GM12873 (cell line): ENCODE results near the gene ZNF346.
A peak's percentile ranks its signal among the peaks of the same experiment; 100 is the strongest.

Experiments
- TF ChIP-seq, protein P1 (sequence below): IDR thresholded peaks from 2 replicates; pipeline ENCODE4 v1.5.1; 2012; ENCODE audit warnings: low read depth, mild to moderate bottlenecking, moderate library complexity, low read length, control low read depth; ENCODE audit not compliant: insufficient read depth; ENCODE audit errors: missing control alignments

ZNF346 gene

GRCh38 chr5:177066224-177066623 lies 43.7 kb downstream of the ZNF346 start:
- TF ChIP-seq, protein P1, sequence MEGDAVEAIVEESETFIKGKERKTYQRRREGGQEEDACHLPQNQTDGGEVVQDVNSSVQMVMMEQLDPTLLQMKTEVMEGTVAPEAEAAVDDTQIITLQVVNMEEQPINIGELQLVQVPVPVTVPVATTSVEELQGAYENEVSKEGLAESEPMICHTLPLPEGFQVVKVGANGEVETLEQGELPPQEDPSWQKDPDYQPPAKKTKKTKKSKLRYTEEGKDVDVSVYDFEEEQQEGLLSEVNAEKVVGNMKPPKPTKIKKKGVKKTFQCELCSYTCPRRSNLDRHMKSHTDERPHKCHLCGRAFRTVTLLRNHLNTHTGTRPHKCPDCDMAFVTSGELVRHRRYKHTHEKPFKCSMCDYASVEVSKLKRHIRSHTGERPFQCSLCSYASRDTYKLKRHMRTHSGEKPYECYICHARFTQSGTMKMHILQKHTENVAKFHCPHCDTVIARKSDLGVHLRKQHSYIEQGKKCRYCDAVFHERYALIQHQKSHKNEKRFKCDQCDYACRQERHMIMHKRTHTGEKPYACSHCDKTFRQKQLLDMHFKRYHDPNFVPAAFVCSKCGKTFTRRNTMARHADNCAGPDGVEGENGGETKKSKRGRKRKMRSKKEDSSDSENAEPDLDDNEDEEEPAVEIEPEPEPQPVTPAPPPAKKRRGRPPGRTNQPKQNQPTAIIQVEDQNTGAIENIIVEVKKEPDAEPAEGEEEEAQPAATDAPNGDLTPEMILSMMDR = no peak

GRCh38 chr5:177067503-177067902 lies 45.0 kb downstream of the ZNF346 start:
- TF ChIP-seq, protein P1 = no peak

DNA sequence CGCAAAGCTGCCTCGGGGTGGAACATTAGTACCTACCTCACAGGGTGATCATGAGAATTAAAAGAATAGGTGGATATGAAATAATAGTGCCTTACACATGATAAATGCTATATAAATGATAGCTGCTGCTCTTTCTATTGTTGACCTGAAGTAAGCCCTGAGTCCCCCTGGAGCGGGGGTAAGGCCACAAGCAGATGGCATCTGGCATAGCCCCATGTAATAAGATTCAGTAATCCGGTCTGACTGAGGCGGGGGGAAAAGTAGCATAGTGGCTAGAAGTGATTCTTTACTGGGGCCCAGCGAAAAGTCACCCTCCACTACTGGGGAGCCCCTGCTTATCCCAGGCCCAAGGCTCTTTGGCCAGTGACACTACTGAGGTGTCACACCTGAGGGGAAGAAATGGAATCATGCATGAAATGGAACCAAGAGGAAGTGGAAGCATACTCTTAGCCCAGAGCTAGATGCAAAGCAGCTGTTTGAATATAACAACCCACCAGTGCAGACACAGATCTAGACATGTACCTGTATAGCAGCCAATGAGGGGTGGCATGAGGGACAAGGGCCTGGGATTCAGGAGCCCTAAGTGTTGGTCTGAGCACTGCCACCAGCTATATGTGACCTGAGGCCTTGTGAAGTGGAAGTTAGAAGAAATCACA lies 48.2 kb downstream of the ZNF346 start:
- TF ChIP-seq, protein P1 = no peak

DNA sequence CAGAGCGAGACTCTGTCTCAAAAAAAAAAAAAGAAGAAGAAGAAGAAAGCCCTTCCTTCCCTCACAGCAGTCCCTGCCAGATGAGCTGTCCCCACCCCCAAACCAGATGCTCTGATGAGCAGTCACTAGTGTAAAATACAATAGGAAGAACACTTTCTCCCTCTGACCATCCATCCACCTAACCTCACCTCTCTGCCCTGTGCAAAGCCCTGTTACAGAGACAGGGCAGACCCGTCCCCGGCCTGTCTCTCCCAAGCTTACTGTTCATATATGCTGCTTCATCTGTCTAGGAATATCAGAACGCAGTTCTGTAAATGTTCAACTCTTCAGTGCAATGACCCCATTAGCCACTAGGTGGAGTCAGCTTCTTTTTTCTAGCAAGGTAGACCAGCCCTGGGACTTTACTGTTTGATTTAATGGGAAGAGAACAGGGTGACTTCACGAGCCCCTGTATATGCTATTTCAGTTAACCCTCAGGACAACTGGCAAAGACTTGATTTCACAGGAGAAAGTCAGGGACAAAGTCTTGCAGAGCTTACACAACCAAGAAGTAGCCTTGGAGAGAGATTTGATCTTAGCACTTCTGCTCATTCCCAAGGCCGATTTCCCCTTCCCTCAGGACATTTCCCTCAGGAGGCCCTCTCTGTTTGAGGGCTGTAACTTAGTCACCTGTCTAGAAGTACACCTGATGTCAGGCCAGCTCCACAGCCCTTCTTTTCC lies 49.3 kb downstream of the ZNF346 start:
- TF ChIP-seq, protein P1 = peak; percentile 89

DNA sequence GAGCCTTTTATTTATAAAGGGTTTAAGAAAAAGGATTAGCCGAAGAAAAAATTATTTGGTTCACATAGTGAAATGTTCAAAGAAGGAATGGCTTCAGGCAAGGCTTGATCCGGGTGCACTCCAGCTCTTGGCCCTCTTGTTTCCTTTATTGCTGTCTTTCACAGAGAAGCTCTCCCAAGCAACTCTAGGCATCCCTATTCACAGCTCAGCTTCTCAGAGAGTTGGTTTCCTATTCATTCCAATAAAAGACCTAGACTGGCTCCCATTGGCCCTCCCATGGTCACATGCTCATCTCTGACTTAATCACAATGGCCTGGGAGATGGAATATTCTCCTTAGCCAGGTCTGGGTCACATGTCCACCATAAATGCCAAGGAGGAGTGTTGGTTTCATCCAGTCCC lies 54.8 kb downstream of the ZNF346 start:
- TF ChIP-seq, protein P1 = no peak

DNA sequence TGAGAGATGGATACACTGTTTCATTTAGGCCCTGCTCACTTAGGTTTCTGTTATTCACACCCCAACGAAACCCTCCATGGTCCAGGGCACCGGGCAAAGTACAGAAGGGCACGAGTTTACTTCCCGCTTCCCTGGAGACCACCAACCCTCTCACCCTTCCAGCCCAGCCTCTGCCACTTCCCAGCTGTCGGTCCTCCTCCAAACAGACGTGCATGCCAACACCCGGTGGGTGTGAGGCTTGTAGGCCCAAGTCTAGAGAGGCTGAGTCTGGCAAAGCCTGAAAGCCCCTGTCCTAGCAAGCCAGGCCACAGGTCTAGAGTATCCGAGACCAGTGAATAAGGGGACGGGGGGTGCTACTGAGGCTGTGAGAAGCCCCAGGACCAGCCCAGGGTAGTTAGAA lies 57.1 kb downstream of the ZNF346 start:
- TF ChIP-seq, protein P1 = no peak

GRCh38 chr5:177080265-177080664 lies 57.8 kb downstream of the ZNF346 start:
- TF ChIP-seq, protein P1 = no peak
